ENCODE data around the gene ELP1.

DNA sequence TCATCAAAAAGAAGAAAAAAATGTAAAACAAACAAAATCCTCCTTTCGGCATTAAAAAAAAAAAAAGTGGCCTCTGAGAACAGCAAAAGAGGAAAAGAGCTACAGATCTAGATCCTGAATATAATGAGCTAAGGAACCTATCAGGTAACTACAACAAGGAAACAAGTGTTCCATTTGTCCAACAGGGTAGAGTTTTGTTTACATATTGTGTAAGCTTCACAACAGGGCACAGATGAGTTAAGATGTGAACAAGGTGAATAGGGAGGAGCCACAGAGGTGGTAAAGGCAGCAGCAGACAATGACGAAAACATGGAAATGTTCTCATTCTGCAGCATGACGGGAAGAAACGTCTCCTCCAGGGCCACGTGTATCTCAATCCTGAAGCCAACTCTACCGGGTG lies 14.4 kb downstream of the ELP1 start:
- TF ChIP-seq, protein P1, sequence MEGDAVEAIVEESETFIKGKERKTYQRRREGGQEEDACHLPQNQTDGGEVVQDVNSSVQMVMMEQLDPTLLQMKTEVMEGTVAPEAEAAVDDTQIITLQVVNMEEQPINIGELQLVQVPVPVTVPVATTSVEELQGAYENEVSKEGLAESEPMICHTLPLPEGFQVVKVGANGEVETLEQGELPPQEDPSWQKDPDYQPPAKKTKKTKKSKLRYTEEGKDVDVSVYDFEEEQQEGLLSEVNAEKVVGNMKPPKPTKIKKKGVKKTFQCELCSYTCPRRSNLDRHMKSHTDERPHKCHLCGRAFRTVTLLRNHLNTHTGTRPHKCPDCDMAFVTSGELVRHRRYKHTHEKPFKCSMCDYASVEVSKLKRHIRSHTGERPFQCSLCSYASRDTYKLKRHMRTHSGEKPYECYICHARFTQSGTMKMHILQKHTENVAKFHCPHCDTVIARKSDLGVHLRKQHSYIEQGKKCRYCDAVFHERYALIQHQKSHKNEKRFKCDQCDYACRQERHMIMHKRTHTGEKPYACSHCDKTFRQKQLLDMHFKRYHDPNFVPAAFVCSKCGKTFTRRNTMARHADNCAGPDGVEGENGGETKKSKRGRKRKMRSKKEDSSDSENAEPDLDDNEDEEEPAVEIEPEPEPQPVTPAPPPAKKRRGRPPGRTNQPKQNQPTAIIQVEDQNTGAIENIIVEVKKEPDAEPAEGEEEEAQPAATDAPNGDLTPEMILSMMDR (IDR thresholded peaks at IDR 0.05), result no peak
- TF ChIP-seq POLR2A (IDR thresholded peaks at IDR 0.05) (no peak), EP300 (IDR thresholded peaks at IDR 0.05) (no peak)
